SK-N-SH treated with all-trans-retinoic acid at 6 μM for 48 hours (cell line): ENCODE results near the gene TOB1.

Experiments
- ATAC-seq: fragments of 200-7000 bp; cut with Tn5 transposase; 3 replicates; pipeline ENCODE4 v1.9.1; 2020; ENCODE audit warnings: mild to moderate bottlenecking, moderate library complexity
- ARNTL ChIP-seq: fragments of 450-650 bp; formaldehyde crosslinking; IDR thresholded peaks from 2 replicates; pipeline ENCODE4 v1.5.0; 2020; ENCODE audit warnings: low read depth, mild to moderate bottlenecking, moderate library complexity, borderline replicate concordance
- BACH2 ChIP-seq: fragments of 250-450 bp; sonication (Bioruptor Pico); IDR thresholded peaks from 2 replicates; pipeline ENCODE4 v1.9.0; 2021; ENCODE audit warnings: mild to moderate bottlenecking, borderline replicate concordance
- CSDC2 ChIP-seq: fragments of 250-450 bp; sonication (Bioruptor Pico); IDR thresholded peaks from 2 replicates; pipeline ENCODE4 v1.5.0; 2020; ENCODE audit warnings: mild to moderate bottlenecking, moderate library complexity
- ESRRG ChIP-seq: fragments of 250-450 bp; sonication (Bioruptor Pico); IDR thresholded peaks from 2 replicates; pipeline ENCODE4 v1.6.1; 2021; ENCODE audit warnings: mild to moderate bottlenecking
- GLIS3 ChIP-seq: fragments of 250-450 bp; sonication (Bioruptor Pico); IDR thresholded peaks from 2 replicates; pipeline ENCODE4 v1.5.0; 2020; ENCODE audit warnings: mild to moderate bottlenecking, moderate library complexity
- ISL1 ChIP-seq: fragments of 250-450 bp; sonication (Bioruptor Pico); IDR thresholded peaks from 2 replicates; pipeline ENCODE4 v2.1.2; 2022; ENCODE audit warnings: mild to moderate bottlenecking, moderate library complexity
- OSR1 ChIP-seq: fragments of 250-450 bp; sonication (Bioruptor Pico); IDR thresholded peaks from 2 replicates; pipeline ENCODE4 v1.8.0; 2022; ENCODE audit warnings: moderate library complexity, mild to moderate bottlenecking, inconsistent platforms
- PATZ1 ChIP-seq: fragments of 250-450 bp; sonication (Bioruptor Pico); IDR thresholded peaks from 2 replicates; pipeline ENCODE4 v1.8.0; 2020; ENCODE audit warnings: mild to moderate bottlenecking, moderate library complexity, borderline replicate concordance
- POU6F1 ChIP-seq: fragments of 250-450 bp; sonication (Bioruptor Pico); IDR thresholded peaks from 2 replicates; pipeline ENCODE4 v1.8.0; 2021; ENCODE audit warnings: low read depth, mild to moderate bottlenecking, moderate library complexity, borderline replicate concordance
- RARB ChIP-seq: fragments of 250-450 bp; sonication (Bioruptor Pico); IDR thresholded peaks from 2 replicates; pipeline ENCODE4 v1.8.0; 2021; ENCODE audit warnings: mild to moderate bottlenecking, moderate library complexity
- SNAI2 ChIP-seq: fragments of 250-450 bp; sonication (Bioruptor Pico); IDR thresholded peaks from 2 replicates; pipeline ENCODE4 v1.5.0; 2020; ENCODE audit warnings: mild to moderate bottlenecking, moderate library complexity
- TCF4 ChIP-seq: fragments of 250-450 bp; sonication (Bioruptor Pico); IDR thresholded peaks from 2 replicates; pipeline ENCODE4 v1.8.0; 2021; ENCODE audit warnings: mild to moderate bottlenecking, moderate library complexity, borderline replicate concordance
- TOX ChIP-seq: fragments of 250-450 bp; sonication (Bioruptor Pico); IDR thresholded peaks from 2 replicates; pipeline ENCODE4 v1.8.0; 2021; ENCODE audit warnings: mild to moderate bottlenecking, moderate library complexity, borderline replicate concordance
- ZC3H10 ChIP-seq: fragments of 250-450 bp; sonication (Bioruptor Pico); IDR thresholded peaks from 2 replicates; pipeline ENCODE4 v1.5.1; 2021; ENCODE audit warnings: mild to moderate bottlenecking, moderate library complexity
- ZFP3 ChIP-seq: fragments of 250-450 bp; sonication (Bioruptor Pico); IDR thresholded peaks from 2 replicates; pipeline ENCODE4 v1.5.0; 2020; ENCODE audit warnings: mild to moderate bottlenecking, moderate library complexity
- ZFP30 ChIP-seq: fragments of 450-650 bp; formaldehyde crosslinking; IDR thresholded peaks from 2 replicates; pipeline ENCODE4 v1.5.0; 2022; ENCODE audit warnings: mild to moderate bottlenecking, moderate library complexity
- ZNF70 ChIP-seq: fragments of 450-650 bp; formaldehyde crosslinking; IDR thresholded peaks from 2 replicates; pipeline ENCODE4 v1.5.0; 2020; ENCODE audit warnings: mild to moderate bottlenecking, moderate library complexity
- ZNF8 ChIP-seq: fragments of 450-650 bp; formaldehyde crosslinking; IDR thresholded peaks from 2 replicates; pipeline ENCODE4 v1.5.0; 2020; ENCODE audit warnings: mild to moderate bottlenecking, moderate library complexity
- TF ChIP-seq, protein P1 (sequence below): fragments of 250-450 bp; sonication (Bioruptor Pico); IDR thresholded peaks from 2 replicates; pipeline ENCODE4 v1.5.1; 2021; ENCODE audit warnings: mild to moderate bottlenecking, moderate library complexity
- TF ChIP-seq, protein P2 (sequence below): fragments of 250-450 bp; sonication (Bioruptor Pico); IDR thresholded peaks from 2 replicates; pipeline ENCODE4 v1.5.0; 2020; ENCODE audit warnings: mild to moderate bottlenecking, moderate library complexity

The TOB1 gene, protein sequence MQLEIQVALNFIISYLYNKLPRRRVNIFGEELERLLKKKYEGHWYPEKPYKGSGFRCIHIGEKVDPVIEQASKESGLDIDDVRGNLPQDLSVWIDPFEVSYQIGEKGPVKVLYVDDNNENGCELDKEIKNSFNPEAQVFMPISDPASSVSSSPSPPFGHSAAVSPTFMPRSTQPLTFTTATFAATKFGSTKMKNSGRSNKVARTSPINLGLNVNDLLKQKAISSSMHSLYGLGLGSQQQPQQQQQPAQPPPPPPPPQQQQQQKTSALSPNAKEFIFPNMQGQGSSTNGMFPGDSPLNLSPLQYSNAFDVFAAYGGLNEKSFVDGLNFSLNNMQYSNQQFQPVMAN

DNA sequence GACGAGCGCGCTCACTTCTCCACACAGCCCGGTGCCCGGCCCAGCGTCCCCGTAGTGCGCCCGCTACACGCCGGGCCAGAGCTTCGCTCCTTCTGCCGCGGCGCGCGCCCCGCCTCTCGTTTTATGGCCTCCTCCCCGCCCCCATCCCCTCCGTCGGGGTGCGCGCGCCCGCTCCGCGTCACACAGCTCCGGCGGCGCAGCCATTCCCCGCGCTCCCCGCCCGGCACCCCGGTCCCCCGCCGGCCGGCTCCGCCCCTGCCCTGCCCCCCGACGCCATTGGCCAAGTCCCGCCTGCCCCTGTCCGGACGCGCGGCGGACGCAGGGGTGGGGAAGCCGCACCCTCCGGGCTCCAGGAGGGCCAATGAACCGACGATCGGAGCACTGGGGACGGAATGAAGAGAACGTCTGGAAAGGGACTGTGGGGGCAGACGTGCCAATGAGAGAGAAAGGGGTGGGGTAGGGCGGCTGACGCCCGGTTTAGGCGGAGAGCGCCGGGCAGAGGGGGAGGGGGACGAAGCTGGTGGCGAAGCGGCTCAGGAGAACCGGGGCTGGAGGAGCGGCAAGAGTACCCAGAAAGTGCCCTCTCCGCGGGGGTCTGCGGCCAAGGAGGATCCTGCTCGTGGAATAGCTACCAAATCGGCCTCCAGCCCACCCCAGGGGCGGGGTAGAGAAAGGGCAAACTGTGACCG, at the start of gene TOB1:
TSS of gene TOB1 (minus strand) at position 94 of the 689 bp plus-strand sequence. CDS start 2,337 bp downstream, outside the sequence.
- peak; percentile 86 for ATAC-seq
- TF ChIP-seq ZNF70 (CRISPR knock-in tag): no peak
- no peak for TF ChIP-seq BACH2
- TF ChIP-seq POU6F1 (CRISPR knock-in tag): no peak
- TF ChIP-seq, protein P1, sequence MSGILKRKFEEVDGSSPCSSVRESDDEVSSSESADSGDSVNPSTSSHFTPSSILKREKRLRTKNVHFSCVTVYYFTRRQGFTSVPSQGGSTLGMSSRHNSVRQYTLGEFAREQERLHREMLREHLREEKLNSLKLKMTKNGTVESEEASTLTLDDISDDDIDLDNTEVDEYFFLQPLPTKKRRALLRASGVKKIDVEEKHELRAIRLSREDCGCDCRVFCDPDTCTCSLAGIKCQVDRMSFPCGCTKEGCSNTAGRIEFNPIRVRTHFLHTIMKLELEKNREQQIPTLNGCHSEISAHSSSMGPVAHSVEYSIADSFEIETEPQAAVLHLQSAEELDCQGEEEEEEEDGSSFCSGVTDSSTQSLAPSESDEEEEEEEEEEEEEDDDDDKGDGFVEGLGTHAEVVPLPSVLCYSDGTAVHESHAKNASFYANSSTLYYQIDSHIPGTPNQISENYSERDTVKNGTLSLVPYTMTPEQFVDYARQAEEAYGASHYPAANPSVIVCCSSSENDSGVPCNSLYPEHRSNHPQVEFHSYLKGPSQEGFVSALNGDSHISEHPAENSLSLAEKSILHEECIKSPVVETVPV: peak; percentile 41; the same call in 1 of the 2 replicates
- TF ChIP-seq CSDC2 (CRISPR knock-in tag): 0 out of 2 replicates have a peak, but pooled peaks have one; percentile 19
- TF ChIP-seq ZFP30: no peak
- peak; percentile 64; the same call in 1 of the 2 replicates for TF ChIP-seq SNAI2
- 0 out of 2 replicates have a peak, but pooled peaks have one; percentile 47 for TF ChIP-seq TOX (CRISPR knock-in tag)
- peak; percentile 59; the same call in 1 of the 2 replicates for TF ChIP-seq ZC3H10 (CRISPR knock-in tag)
- peak; percentile 95 for TF ChIP-seq ESRRG (CRISPR knock-in tag)
- TF ChIP-seq ZFP3 (CRISPR knock-in tag): peak; percentile 39; the same call in 1 of the 2 replicates
- no peak for TF ChIP-seq ISL1 (CRISPR knock-in tag)
- peak; percentile 71 for TF ChIP-seq PATZ1 (CRISPR knock-in tag)
- peak; percentile 98 for TF ChIP-seq GLIS3 (CRISPR knock-in tag)
- 0 out of 2 replicates have a peak, but pooled peaks have one; percentile 44 for TF ChIP-seq RARB (CRISPR knock-in tag)
- TF ChIP-seq, all 23 proteins: peak for 10

GRCh38 chr17:50914505-50915063, 48.4 kb upstream of the TOB1 start:
- ATAC-seq: no peak
- no peak for TF ChIP-seq ISL1 (CRISPR knock-in tag)
- no peak for TF ChIP-seq TCF4
- no peak for TF ChIP-seq BACH2
- TF ChIP-seq ZFP30: no peak
- no peak for TF ChIP-seq PATZ1 (CRISPR knock-in tag)
- no peak for TF ChIP-seq ZNF70 (CRISPR knock-in tag)
- TF ChIP-seq, protein P2, sequence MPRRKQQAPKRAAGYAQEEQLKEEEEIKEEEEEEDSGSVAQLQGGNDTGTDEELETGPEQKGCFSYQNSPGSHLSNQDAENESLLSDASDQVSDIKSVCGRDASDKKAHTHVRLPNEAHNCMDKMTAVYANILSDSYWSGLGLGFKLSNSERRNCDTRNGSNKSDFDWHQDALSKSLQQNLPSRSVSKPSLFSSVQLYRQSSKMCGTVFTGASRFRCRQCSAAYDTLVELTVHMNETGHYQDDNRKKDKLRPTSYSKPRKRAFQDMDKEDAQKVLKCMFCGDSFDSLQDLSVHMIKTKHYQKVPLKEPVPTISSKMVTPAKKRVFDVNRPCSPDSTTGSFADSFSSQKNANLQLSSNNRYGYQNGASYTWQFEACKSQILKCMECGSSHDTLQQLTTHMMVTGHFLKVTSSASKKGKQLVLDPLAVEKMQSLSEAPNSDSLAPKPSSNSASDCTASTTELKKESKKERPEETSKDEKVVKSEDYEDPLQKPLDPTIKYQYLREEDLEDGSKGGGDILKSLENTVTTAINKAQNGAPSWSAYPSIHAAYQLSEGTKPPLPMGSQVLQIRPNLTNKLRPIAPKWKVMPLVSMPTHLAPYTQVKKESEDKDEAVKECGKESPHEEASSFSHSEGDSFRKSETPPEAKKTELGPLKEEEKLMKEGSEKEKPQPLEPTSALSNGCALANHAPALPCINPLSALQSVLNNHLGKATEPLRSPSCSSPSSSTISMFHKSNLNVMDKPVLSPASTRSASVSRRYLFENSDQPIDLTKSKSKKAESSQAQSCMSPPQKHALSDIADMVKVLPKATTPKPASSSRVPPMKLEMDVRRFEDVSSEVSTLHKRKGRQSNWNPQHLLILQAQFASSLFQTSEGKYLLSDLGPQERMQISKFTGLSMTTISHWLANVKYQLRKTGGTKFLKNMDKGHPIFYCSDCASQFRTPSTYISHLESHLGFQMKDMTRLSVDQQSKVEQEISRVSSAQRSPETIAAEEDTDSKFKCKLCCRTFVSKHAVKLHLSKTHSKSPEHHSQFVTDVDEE: no peak
- TF ChIP-seq POU6F1 (CRISPR knock-in tag): no peak
- TF ChIP-seq ZC3H10 (CRISPR knock-in tag): no peak
- TF ChIP-seq SNAI2: no peak
- TF ChIP-seq ARNTL (CRISPR knock-in tag): no peak
- no peak for TF ChIP-seq OSR1 (CRISPR knock-in tag)
- no peak for TF ChIP-seq TOX (CRISPR knock-in tag)
- TF ChIP-seq, protein P1: no peak
- no peak for TF ChIP-seq CSDC2 (CRISPR knock-in tag)
- no peak for TF ChIP-seq GLIS3 (CRISPR knock-in tag)
- no peak for TF ChIP-seq ZFP3 (CRISPR knock-in tag)
- no peak for TF ChIP-seq ZNF8
- no peak for TF ChIP-seq ESRRG (CRISPR knock-in tag)
- TF ChIP-seq RARB (CRISPR knock-in tag): no peak
- TF ChIP-seq, all 23 proteins: peak for 0
